ENCODE data around the gene NRL. TPM values are rescaled to one million over a fixed set of nuclear protein-coding genes. Genes with fewer than 3 reads are reported as not detected.

The NRL gene
- total and polyA plus RNA-seq, 2 donors (not counting 1 experiment from before 2014, with no cell fraction given): 0.45 to 0.99 TPM

DNA sequence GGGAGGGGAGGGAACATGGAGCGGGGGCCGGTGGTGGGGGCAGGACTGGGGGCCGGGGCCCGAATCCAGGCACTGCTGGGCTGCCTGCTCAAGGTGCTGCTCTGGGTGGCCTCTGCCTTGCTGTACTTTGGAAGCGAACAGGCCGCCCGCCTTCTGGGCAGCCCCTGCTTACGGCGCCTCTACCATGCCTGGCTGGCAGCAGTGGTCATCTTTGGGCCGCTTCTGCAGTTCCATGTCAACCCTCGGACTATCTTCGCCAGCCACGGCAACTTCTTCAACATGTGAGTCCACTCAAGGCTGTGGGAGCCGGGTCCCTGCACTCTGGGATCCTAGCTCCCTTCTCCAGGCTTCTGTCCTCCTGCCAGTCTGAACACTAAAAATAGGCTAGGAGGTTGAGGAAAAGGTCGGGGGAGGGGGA, 16.8 kb upstream of the NRL start:
- H3K9me3 ChIP-seq (ENCODE audit: control insufficient read depth, insufficient read depth, low read depth, low read length): no peaks in the 10 kb centered on the region
- no peak overlapping the region for H2AFZ ChIP-seq (ENCODE audit: low read length)
- H4K20me1 ChIP-seq (ENCODE audit: control insufficient read depth, extremely low read depth, insufficient read depth, low read length): no peaks in the 10 kb centered on the region
- H3K79me2 ChIP-seq (ENCODE audit: control insufficient read depth, insufficient read depth, low read length): peaks cover 4% of the 10 kb centered on the region
- H3K4me1 ChIP-seq (ENCODE audit: control insufficient read depth, extremely low read depth, insufficient read depth, low read length): no peaks in the 10 kb centered on the region
- H3K27me3 ChIP-seq (ENCODE audit: control insufficient read depth, insufficient read depth, low read length): no peaks in the 10 kb centered on the region
- H3K4me2 ChIP-seq (ENCODE audit: extremely low read depth, insufficient read depth, low read length): no peak overlapping the region
- no peak overlapping the region for H3K9ac ChIP-seq (ENCODE audit: insufficient read depth, low read length)
- no peak overlapping the region for H3K27ac ChIP-seq (ENCODE audit: insufficient read depth, low read length)
- TF ChIP-seq, protein P1, sequence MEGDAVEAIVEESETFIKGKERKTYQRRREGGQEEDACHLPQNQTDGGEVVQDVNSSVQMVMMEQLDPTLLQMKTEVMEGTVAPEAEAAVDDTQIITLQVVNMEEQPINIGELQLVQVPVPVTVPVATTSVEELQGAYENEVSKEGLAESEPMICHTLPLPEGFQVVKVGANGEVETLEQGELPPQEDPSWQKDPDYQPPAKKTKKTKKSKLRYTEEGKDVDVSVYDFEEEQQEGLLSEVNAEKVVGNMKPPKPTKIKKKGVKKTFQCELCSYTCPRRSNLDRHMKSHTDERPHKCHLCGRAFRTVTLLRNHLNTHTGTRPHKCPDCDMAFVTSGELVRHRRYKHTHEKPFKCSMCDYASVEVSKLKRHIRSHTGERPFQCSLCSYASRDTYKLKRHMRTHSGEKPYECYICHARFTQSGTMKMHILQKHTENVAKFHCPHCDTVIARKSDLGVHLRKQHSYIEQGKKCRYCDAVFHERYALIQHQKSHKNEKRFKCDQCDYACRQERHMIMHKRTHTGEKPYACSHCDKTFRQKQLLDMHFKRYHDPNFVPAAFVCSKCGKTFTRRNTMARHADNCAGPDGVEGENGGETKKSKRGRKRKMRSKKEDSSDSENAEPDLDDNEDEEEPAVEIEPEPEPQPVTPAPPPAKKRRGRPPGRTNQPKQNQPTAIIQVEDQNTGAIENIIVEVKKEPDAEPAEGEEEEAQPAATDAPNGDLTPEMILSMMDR (conservative IDR thresholded peaks at IDR 0.05 in 1 of 2, IDR thresholded peaks at IDR 0.05 in 1 of 2; ENCODE audit: low read depth in 1 of 2, low read length in 2 of 2): no peak
- no peak for TF ChIP-seq EZH2 (IDR thresholded peaks at IDR 0.05; ENCODE audit: low read length, missing control alignments)
- no peaks in the 10 kb centered on the region for H3K36me3 ChIP-seq (ENCODE audit: control insufficient read depth, insufficient read depth, low read length)
- H3K4me3 ChIP-seq (replicated peaks in 1 of 4; ENCODE audit: control extremely low read depth in 1 of 4, insufficient read depth in 1 of 4, low read depth in 3 of 4, low read length in 4 of 4): no peak overlapping the region
- DNase-seq (ENCODE audit: low read depth in 2 of 2): no peak

- Histone ChIP-seq H3K27me3 (ENCODE audit: control insufficient read depth, insufficient read depth, low read length) (no peaks in the 10 kb centered on the region), H3K9me3 (ENCODE audit: control insufficient read depth, insufficient read depth, low read depth, low read length) (no peaks in the 10 kb centered on the region), H3K27ac (ENCODE audit: insufficient read depth, low read length) (no peak overlapping the region), H3K79me2 (ENCODE audit: control insufficient read depth, insufficient read depth, low read length) (no peaks in the 10 kb centered on the region), H3K36me3 (ENCODE audit: control insufficient read depth, insufficient read depth, low read length) (no peaks in the 10 kb centered on the region), H3K4me2 (ENCODE audit: extremely low read depth, insufficient read depth, low read length) (no peak overlapping the region), H3K9ac (ENCODE audit: insufficient read depth, low read length) (no peak overlapping the region), H3K4me3 (replicated peaks in 1 of 4; ENCODE audit: control extremely low read depth in 1 of 4, insufficient read depth in 1 of 4, low read depth in 3 of 4, low read length in 4 of 4) (no peak overlapping the region), H2AFZ (ENCODE audit: low read length) (no peak overlapping the region), H4K20me1 (ENCODE audit: control insufficient read depth, extremely low read depth, insufficient read depth, low read length) (no peaks in the 10 kb centered on the region), H3K4me1 (ENCODE audit: control insufficient read depth, extremely low read depth, insufficient read depth, low read length) (no peaks in the 10 kb centered on the region)
- TF ChIP-seq, protein P1 (conservative IDR thresholded peaks at IDR 0.05 in 1 of 2, IDR thresholded peaks at IDR 0.05 in 1 of 2; ENCODE audit: low read depth in 1 of 2, low read length in 2 of 2): no peak
- TF ChIP-seq EZH2 (IDR thresholded peaks at IDR 0.05; ENCODE audit: low read length, missing control alignments): no peak
- DNase-seq (ENCODE audit: low read depth in 2 of 2): no peak
Observed at GRCh38 chr14:24130717-24131548, 16.2 kb upstream of the NRL start.

DNA sequence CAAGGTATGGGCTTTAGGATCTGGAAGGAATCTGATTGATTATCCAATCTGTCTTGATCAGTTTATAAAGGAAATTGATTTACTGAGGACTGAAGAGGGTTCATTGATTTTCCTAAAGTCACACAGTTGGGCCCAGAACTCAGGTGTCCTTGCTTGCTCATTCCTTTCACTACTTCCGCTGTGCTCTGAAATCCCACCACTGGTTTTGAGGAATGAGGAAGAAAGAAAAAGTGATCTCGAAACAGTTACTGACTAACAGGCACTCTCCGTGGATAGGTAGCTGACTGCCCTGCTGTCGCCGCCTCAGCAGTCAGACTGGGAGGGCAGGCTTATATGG, 15.6 kb upstream of the NRL start, which contains the start of gene FITM1:
Gene FITM1 (plus strand): TSS at position 280 of the 337 bp plus-strand sequence. CDS start 905 bp downstream, outside the sequence.
- no peak for TF ChIP-seq EZH2 (IDR thresholded peaks at IDR 0.05; ENCODE audit: low read length, missing control alignments)
- TF ChIP-seq, protein P1 (conservative IDR thresholded peaks at IDR 0.05 in 1 of 2, IDR thresholded peaks at IDR 0.05 in 1 of 2; ENCODE audit: low read depth in 1 of 2, low read length in 2 of 2): no peak
- no peak for DNase-seq (ENCODE audit: low read depth in 2 of 2)

More for the DNA sequence above, 15.6 kb upstream of the NRL start, which contains the start of gene FITM1:
- H3K9ac ChIP-seq (ENCODE audit: insufficient read depth, low read length): no peak within 1 kb of the TSS
- no peaks in the 10 kb centered on the region for H3K79me2 ChIP-seq (ENCODE audit: control insufficient read depth, insufficient read depth, low read length)
- no peak within 1 kb of the TSS for H3K27ac ChIP-seq (ENCODE audit: insufficient read depth, low read length)
- H3K4me3 ChIP-seq (replicated peaks in 1 of 4; ENCODE audit: control extremely low read depth in 1 of 4, insufficient read depth in 1 of 4, low read depth in 3 of 4, low read length in 4 of 4): no peak within 1 kb of the TSS
- H3K9me3 ChIP-seq (ENCODE audit: control insufficient read depth, insufficient read depth, low read depth, low read length): no peaks in the 10 kb centered on the region
- H3K36me3 ChIP-seq (ENCODE audit: control insufficient read depth, insufficient read depth, low read length): no peaks in the 10 kb centered on the region
- no peak within 1 kb of the TSS for H3K4me2 ChIP-seq (ENCODE audit: extremely low read depth, insufficient read depth, low read length)
- H3K27me3 ChIP-seq (ENCODE audit: control insufficient read depth, insufficient read depth, low read length): no peaks in the 10 kb centered on the region
- no peak within 1 kb of the TSS for H2AFZ ChIP-seq (ENCODE audit: low read length)
- no peaks in the 10 kb centered on the region for H4K20me1 ChIP-seq (ENCODE audit: control insufficient read depth, extremely low read depth, insufficient read depth, low read length)
- H3K4me1 ChIP-seq (ENCODE audit: control insufficient read depth, extremely low read depth, insufficient read depth, low read length): no peaks in the 10 kb centered on the region

Measured in fibroblast of lung (primary cell).